H1 (cell line): ENCODE data around the gene RALGAPA2. TPM values are rescaled to one million over a fixed set of nuclear protein-coding genes. Genes with fewer than 3 reads are reported as not detected.

Source experiments
- BRCA1 ChIP-seq: IDR thresholded peaks from 2 replicates; pipeline ENCODE4 v1.6.1; 2012; ENCODE audit warnings: low read depth, low read length, improper control_type of control experiment
- HDAC6 ChIP-seq: IDR thresholded peaks from one replicate; pipeline ENCODE4 v1.7.1; 2012; ENCODE audit warnings: low read depth, mild to moderate bottlenecking, inconsistent platforms, low read length, moderate library complexity
- KDM4A ChIP-seq: IDR thresholded peaks from one replicate; pipeline ENCODE4 v1.7.1; 2012; ENCODE audit warnings: low read depth, mild to moderate bottlenecking, moderate library complexity, low read length, inconsistent platforms; ENCODE audit not compliant: severe bottlenecking
- KDM5A ChIP-seq: fragments of 200-600 bp; IDR thresholded peaks from 2 replicates; pipeline ENCODE4 v1.7.1; 2012; ENCODE audit warnings: mild to moderate bottlenecking, low read length, inconsistent platforms, mixed read lengths
- MAFK ChIP-seq: IDR thresholded peaks from 2 replicates; pipeline ENCODE4 v1.6.1; 2012; ENCODE audit warnings: low read depth, mild to moderate bottlenecking, improper control_type of control experiment, low read length
- SP4 ChIP-seq: IDR thresholded peaks from 2 replicates; pipeline ENCODE4 v1.6.1; 2012; ENCODE audit warnings: low read length, inconsistent platforms
- YY1 ChIP-seq: IDR thresholded peaks from 2 replicates; pipeline ENCODE4 v1.6.1; 2011; ENCODE audit warnings: low read depth, mild to moderate bottlenecking, low read length
- polyA plus RNA-seq, 7 experiments: library from polyadenylated mRNA; depleted of rRNA in 3 of 7; stranded (reverse) in 5 of 7; unstranded in 2 of 7; fragments of >200 nt in 5 of 7; fragments of 200-250 nt in 2 of 7; gene quantifications; 1 replicate in 5 of 7; 2 replicates in 1 of 7; 4 replicates in 1 of 7; pipeline versions ENCODE4 v1.2.1 to v1.2.3, GENCODE V29; 2011 to 2013; ENCODE audit warnings: missing spikeins in 2 of 7, mixed read lengths in 2 of 7
- total RNA-seq: library from RNA; stranded (reverse); fragmentation: NEBNext Ultra II Directional; extraction: Animal tissue kit (Norgen Biotek cat#: 25700); gene quantifications from 2 replicates; pipeline ENCODE4 v1.2.1, GENCODE V29; 2021
- TF ChIP-seq, protein P1 (sequence below): fragments of 300-600 bp; sonication (generic); IDR thresholded peaks from 2 replicates; pipeline ENCODE4 v1.7.1; 2012; ENCODE audit warnings: low read length, moderate library complexity, mild to moderate bottlenecking, inconsistent platforms; ENCODE audit not compliant: insufficient replicate concordance
- TF ChIP-seq, protein P2 (sequence below): IDR thresholded peaks from 2 replicates; pipeline ENCODE4 v1.6.1; 2012; ENCODE audit warnings: low read length, inconsistent platforms

The RALGAPA2 gene
- total and polyA plus RNA-seq, 2 of the 8 experiments (the other 6 are each of a cell fraction or from before 2014, with no cell fraction given): 5.1 to 25.5 TPM

DNA sequence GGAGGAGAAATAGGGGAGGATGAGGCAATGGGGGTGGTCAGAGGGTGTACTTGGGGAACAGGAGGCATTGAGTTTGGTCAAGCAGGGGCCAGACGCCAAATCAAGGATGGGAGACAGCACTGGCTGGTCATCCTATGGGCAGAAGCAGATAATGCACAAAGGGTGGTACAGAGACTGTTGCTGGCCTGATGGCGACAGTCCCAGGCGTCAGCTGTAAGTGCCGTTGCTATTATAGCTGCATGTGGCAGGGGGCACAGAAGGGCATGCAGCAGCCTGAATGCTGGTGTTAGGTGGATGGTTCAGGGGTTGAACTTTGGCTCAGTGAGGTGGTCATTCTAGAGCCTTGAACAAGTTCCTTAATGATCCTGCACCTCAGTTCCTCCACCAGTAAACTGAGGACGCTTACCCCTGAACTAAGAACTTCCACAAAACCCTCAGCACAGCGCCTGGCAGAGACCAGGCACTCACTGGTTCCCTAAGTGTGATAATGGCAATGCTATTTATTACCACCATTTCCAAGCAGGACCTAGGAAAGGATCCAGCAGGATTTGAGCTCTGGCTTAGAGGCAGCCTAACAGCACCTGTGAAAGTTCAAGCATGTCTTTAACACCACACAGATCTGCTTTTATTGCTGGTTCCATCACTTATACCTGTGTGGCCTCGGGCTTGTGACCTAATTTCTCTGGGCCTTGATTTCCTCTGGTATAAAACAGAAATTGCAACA is 181.9 kb downstream of the RALGAPA2 start (continued):
- TF ChIP-seq, protein P1, sequence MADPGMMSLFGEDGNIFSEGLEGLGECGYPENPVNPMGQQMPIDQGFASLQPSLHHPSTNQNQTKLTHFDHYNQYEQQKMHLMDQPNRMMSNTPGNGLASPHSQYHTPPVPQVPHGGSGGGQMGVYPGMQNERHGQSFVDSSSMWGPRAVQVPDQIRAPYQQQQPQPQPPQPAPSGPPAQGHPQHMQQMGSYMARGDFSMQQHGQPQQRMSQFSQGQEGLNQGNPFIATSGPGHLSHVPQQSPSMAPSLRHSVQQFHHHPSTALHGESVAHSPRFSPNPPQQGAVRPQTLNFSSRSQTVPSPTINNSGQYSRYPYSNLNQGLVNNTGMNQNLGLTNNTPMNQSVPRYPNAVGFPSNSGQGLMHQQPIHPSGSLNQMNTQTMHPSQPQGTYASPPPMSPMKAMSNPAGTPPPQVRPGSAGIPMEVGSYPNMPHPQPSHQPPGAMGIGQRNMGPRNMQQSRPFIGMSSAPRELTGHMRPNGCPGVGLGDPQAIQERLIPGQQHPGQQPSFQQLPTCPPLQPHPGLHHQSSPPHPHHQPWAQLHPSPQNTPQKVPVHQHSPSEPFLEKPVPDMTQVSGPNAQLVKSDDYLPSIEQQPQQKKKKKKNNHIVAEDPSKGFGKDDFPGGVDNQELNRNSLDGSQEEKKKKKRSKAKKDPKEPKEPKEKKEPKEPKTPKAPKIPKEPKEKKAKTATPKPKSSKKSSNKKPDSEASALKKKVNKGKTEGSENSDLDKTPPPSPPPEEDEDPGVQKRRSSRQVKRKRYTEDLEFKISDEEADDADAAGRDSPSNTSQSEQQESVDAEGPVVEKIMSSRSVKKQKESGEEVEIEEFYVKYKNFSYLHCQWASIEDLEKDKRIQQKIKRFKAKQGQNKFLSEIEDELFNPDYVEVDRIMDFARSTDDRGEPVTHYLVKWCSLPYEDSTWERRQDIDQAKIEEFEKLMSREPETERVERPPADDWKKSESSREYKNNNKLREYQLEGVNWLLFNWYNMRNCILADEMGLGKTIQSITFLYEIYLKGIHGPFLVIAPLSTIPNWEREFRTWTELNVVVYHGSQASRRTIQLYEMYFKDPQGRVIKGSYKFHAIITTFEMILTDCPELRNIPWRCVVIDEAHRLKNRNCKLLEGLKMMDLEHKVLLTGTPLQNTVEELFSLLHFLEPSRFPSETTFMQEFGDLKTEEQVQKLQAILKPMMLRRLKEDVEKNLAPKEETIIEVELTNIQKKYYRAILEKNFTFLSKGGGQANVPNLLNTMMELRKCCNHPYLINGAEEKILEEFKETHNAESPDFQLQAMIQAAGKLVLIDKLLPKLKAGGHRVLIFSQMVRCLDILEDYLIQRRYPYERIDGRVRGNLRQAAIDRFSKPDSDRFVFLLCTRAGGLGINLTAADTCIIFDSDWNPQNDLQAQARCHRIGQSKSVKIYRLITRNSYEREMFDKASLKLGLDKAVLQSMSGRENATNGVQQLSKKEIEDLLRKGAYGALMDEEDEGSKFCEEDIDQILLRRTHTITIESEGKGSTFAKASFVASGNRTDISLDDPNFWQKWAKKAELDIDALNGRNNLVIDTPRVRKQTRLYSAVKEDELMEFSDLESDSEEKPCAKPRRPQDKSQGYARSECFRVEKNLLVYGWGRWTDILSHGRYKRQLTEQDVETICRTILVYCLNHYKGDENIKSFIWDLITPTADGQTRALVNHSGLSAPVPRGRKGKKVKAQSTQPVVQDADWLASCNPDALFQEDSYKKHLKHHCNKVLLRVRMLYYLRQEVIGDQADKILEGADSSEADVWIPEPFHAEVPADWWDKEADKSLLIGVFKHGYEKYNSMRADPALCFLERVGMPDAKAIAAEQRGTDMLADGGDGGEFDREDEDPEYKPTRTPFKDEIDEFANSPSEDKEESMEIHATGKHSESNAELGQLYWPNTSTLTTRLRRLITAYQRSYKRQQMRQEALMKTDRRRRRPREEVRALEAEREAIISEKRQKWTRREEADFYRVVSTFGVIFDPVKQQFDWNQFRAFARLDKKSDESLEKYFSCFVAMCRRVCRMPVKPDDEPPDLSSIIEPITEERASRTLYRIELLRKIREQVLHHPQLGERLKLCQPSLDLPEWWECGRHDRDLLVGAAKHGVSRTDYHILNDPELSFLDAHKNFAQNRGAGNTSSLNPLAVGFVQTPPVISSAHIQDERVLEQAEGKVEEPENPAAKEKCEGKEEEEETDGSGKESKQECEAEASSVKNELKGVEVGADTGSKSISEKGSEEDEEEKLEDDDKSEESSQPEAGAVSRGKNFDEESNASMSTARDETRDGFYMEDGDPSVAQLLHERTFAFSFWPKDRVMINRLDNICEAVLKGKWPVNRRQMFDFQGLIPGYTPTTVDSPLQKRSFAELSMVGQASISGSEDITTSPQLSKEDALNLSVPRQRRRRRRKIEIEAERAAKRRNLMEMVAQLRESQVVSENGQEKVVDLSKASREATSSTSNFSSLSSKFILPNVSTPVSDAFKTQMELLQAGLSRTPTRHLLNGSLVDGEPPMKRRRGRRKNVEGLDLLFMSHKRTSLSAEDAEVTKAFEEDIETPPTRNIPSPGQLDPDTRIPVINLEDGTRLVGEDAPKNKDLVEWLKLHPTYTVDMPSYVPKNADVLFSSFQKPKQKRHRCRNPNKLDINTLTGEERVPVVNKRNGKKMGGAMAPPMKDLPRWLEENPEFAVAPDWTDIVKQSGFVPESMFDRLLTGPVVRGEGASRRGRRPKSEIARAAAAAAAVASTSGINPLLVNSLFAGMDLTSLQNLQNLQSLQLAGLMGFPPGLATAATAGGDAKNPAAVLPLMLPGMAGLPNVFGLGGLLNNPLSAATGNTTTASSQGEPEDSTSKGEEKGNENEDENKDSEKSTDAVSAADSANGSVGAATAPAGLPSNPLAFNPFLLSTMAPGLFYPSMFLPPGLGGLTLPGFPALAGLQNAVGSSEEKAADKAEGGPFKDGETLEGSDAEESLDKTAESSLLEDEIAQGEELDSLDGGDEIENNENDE: no peak
- TF ChIP-seq, protein P2, sequence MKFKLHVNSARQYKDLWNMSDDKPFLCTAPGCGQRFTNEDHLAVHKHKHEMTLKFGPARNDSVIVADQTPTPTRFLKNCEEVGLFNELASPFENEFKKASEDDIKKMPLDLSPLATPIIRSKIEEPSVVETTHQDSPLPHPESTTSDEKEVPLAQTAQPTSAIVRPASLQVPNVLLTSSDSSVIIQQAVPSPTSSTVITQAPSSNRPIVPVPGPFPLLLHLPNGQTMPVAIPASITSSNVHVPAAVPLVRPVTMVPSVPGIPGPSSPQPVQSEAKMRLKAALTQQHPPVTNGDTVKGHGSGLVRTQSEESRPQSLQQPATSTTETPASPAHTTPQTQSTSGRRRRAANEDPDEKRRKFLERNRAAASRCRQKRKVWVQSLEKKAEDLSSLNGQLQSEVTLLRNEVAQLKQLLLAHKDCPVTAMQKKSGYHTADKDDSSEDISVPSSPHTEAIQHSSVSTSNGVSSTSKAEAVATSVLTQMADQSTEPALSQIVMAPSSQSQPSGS: no peak
- TF ChIP-seq KDM5A (no peak), BRCA1 (no peak), YY1 (no peak), KDM4A (no peak), MAFK (no peak), SP4 (no peak), HDAC6 (no peak)
